ENCODE data around the gene FRMD3.

DNA sequence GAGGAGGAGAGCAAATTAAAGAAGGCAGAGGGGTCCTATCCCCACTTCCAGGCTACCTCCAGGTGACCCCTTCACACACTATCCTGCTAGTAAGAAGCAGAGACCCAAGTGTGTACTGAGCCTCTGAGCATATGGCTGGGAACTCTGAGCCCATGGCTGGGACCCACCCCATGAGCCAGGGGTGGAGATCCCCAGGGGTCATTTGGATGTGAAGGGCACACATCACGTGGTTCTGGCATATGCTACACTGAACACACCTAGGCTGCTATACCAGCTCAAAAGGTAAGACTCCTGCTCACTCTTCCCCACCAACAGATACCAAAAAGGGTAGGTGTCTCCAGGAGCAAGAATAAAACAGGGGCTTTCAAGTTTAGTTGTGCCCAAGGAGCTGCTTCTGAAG lies 149.9 kb downstream of the FRMD3 start:
- TF ChIP-seq POLR2A (IDR thresholded peaks at IDR 0.05) (no peak), EP300 (IDR thresholded peaks at IDR 0.05) (no peak), CTCF (IDR thresholded peaks at IDR 0.05) (no peak)
